IMR-90 (cell line): ENCODE data around the gene SLC19A1. TPM values are rescaled to one million over a fixed set of nuclear protein-coding genes. Genes with fewer than 3 reads are reported as not detected.

ENCODE experiments used
- ATAC-seq: fragments of 200-7000 bp; cut with Tn5 transposase; 2 replicates; pipeline ENCODE4 v1.9.1; 2020; ENCODE audit warnings: low read depth, mild to moderate bottlenecking, moderate library complexity
- BruUV-seq: library from RNA; stranded (reverse); fragments of 400-500 nt; replicated peaks from 2 replicates; lab custom pipeline; 2021; lab: Mats Ljungman, UMichigan
- CTCF ChIA-PET: fragments of 300-600 bp; formaldehyde crosslinking; extraction: SDS; loops from one replicate; lab custom pipeline; 2021; ENCODE audit warnings: antibody characterized with exemption; lab: Yijun Ruan, JAX
- POLR2A ChIA-PET: fragments of 300-600 bp; sonication (Branson Sonifier 250); formaldehyde crosslinking; loops from one replicate; lab custom pipeline; 2022; ENCODE audit warnings: antibody characterized with exemption; ENCODE audit not compliant: unreplicated experiment; lab: Charles Lee
- DNase-seq: peaks from one replicate; pipeline ENCODE4 v3.0.0; 2013
- H2AFZ ChIP-seq: replicated peaks from 2 replicates; pipeline ENCODE3; 2013; ENCODE audit warnings: low read length, mild to moderate bottlenecking; ENCODE audit not compliant: poor library complexity
- H2AK5ac ChIP-seq: 2 replicates; pipeline ENCODE4 v1.6.1; 2013; ENCODE audit warnings: low read depth, low read length, inconsistent platforms
- H2AK9ac ChIP-seq: replicated peaks from 2 replicates; pipeline ENCODE3; 2013; ENCODE audit warnings: mild to moderate bottlenecking, low read depth, low read length, moderate library complexity; ENCODE audit not compliant: poor library complexity
- H2BK120ac ChIP-seq: 2 replicates; pipeline ENCODE4 v1.6.1; 2013; ENCODE audit warnings: low read depth, low read length, inconsistent platforms
- H2BK15ac ChIP-seq: 3 replicates; pipeline ENCODE4 v1.6.1; 2013; ENCODE audit warnings: low read depth, low read length, inconsistent platforms
- H2BK20ac ChIP-seq: 2 replicates; pipeline ENCODE4 v1.6.1; 2013; ENCODE audit warnings: low read depth, mild to moderate bottlenecking, inconsistent platforms, low read length, moderate library complexity
- H2BK5ac ChIP-seq: 2 replicates; pipeline ENCODE4 v1.6.1; 2013; ENCODE audit warnings: mild to moderate bottlenecking, low read depth, low read length, inconsistent platforms; ENCODE audit not compliant: poor library complexity, severe bottlenecking
- H3K14ac ChIP-seq: replicated peaks from 2 replicates; pipeline ENCODE4 v1.6.1; 2013; ENCODE audit warnings: low read depth, low read length, inconsistent platforms
- H3K18ac ChIP-seq: 2 replicates; pipeline ENCODE4 v1.6.1; 2013; ENCODE audit warnings: low read depth, low read length, control low read depth
- H3K23ac ChIP-seq: 2 replicates; pipeline ENCODE4 v1.6.1; 2013; ENCODE audit warnings: low read depth, low read length, inconsistent platforms
- H3K27ac ChIP-seq: 2 replicates; pipeline ENCODE4 v1.5.1; 2013; ENCODE audit warnings: mild to moderate bottlenecking, control low read depth, low read length; ENCODE audit not compliant: insufficient read depth
- H3K27me3 ChIP-seq: 2 replicates; pipeline ENCODE4 v1.6.1; 2013; ENCODE audit warnings: low read length; ENCODE audit not compliant: control insufficient read depth, insufficient read depth
- H3K36me3 ChIP-seq: 2 replicates; pipeline ENCODE4 v1.6.1; 2013; ENCODE audit warnings: low read length, mixed read lengths; ENCODE audit not compliant: control insufficient read depth, insufficient read depth
- H3K4ac ChIP-seq: 2 replicates; pipeline ENCODE4 v1.6.1; 2013; ENCODE audit warnings: low read depth, low read length, inconsistent platforms
- H3K4me1 ChIP-seq: 2 replicates; pipeline ENCODE4 v1.6.1; 2013; ENCODE audit warnings: low read length, mixed read lengths; ENCODE audit not compliant: control insufficient read depth, insufficient read depth
- H3K4me2 ChIP-seq: 2 replicates; pipeline ENCODE4 v1.6.1; 2013; ENCODE audit warnings: low read depth, mild to moderate bottlenecking, control low read depth, low read length, moderate library complexity
- H3K4me3 ChIP-seq: 2 replicates; pipeline ENCODE4 v1.5.1; 2013; ENCODE audit warnings: low read depth, mild to moderate bottlenecking, control low read depth, low read length, moderate library complexity; ENCODE audit not compliant: insufficient read depth
- H3K56ac ChIP-seq: 2 replicates; pipeline ENCODE4 v1.6.1; 2013; ENCODE audit warnings: low read length, inconsistent platforms; ENCODE audit not compliant: insufficient read depth; ENCODE audit errors: extremely low read depth
- H3K79me1 ChIP-seq, 2 experiments: 2 replicates each; pipeline ENCODE4 v1.6.1; 2013; ENCODE audit warnings: low read length in 2 of 2, inconsistent platforms in 1 of 2, low read depth in 1 of 2
- H3K9ac ChIP-seq: 2 replicates; pipeline ENCODE4 v1.6.1; 2013; ENCODE audit warnings: low read depth, low read length, control low read depth
- H3K9me1 ChIP-seq: 2 replicates; pipeline ENCODE4 v1.6.1; 2013; ENCODE audit warnings: low read length, inconsistent platforms; ENCODE audit not compliant: insufficient read depth
- H3K9me3 ChIP-seq: 2 replicates; pipeline ENCODE4 v1.6.1; 2013; ENCODE audit warnings: low read length; ENCODE audit not compliant: control insufficient read depth, insufficient read depth
- H4K20me1 ChIP-seq: 2 replicates; pipeline ENCODE4 v1.6.1; 2013; ENCODE audit warnings: low read length, inconsistent platforms; ENCODE audit not compliant: insufficient read depth
- H4K5ac ChIP-seq: 2 replicates; pipeline ENCODE4 v1.6.1; 2013; ENCODE audit warnings: mild to moderate bottlenecking, low read depth, low read length, control low read depth
- H4K8ac ChIP-seq, 2 experiments: 2 replicates each; pipeline ENCODE4 v1.6.1; 2013; ENCODE audit warnings: low read depth in 2 of 2, low read length in 2 of 2, control low read depth in 1 of 2, inconsistent platforms in 1 of 2
- H4K91ac ChIP-seq: 2 replicates; pipeline ENCODE4 v1.6.1; 2013; ENCODE audit warnings: low read depth, low read length, inconsistent platforms; ENCODE audit not compliant: insufficient read depth
- BHLHE40 ChIP-seq: fragments of 150-350 bp; IDR thresholded peaks from 2 replicates; pipeline ENCODE4 v1.6.1; 2016; ENCODE audit warnings: mild to moderate bottlenecking, low read depth, low read length
- CEBPB ChIP-seq: IDR thresholded peaks from 2 replicates; pipeline ENCODE4 v1.6.1; 2012; ENCODE audit warnings: low read depth, low read length, improper control_type of control experiment
- CTCF ChIP-seq: conservative IDR thresholded peaks from 2 replicates; pipeline ENCODE4 v1.5.1; 2012; ENCODE audit warnings: mild to moderate bottlenecking, low read depth, low read length, improper control_type of control experiment
- MAZ ChIP-seq: IDR thresholded peaks from 2 replicates; pipeline ENCODE4 v1.6.1; 2012; ENCODE audit warnings: low read depth, mild to moderate bottlenecking, low read length, improper control_type of control experiment, moderate library complexity, borderline replicate concordance
- MXI1 ChIP-seq: IDR thresholded peaks from 2 replicates; pipeline ENCODE4 v1.6.1; 2012; ENCODE audit warnings: low read depth, mild to moderate bottlenecking, low read length, moderate library complexity, borderline replicate concordance
- POLR2A ChIP-seq: IDR thresholded peaks from 2 replicates; pipeline ENCODE4 v1.6.1; 2012; ENCODE audit warnings: mild to moderate bottlenecking, low read depth, low read length
- RAD21 ChIP-seq: IDR thresholded peaks from 2 replicates; pipeline ENCODE4 v1.6.1; 2012; ENCODE audit warnings: low read length, improper control_type of control experiment
- RCOR1 ChIP-seq: IDR thresholded peaks from 2 replicates; pipeline ENCODE4 v1.6.1; 2012; ENCODE audit warnings: mild to moderate bottlenecking, low read length, improper control_type of control experiment; ENCODE audit not compliant: insufficient replicate concordance
- RFX5 ChIP-seq: IDR thresholded peaks from 2 replicates; pipeline ENCODE4 v1.8.0; 2012; ENCODE audit warnings: low read depth, mild to moderate bottlenecking, low read length, moderate library complexity
- SMC3 ChIP-seq: fragments of 150-350 bp; IDR thresholded peaks from 2 replicates; pipeline ENCODE4 v1.6.1; 2016; ENCODE audit warnings: low read depth, mild to moderate bottlenecking, antibody characterized with exemption, low read length, moderate library complexity
- USF2 ChIP-seq: fragments of 150-350 bp; IDR thresholded peaks from 2 replicates; pipeline ENCODE4 v1.6.1; 2017; ENCODE audit warnings: mild to moderate bottlenecking, antibody characterized with exemption, low read length, low read depth
- WGBS, 2 experiments: methylation state at CpG; one replicate each; pipeline versions ENCODE4 v1.1.5 to v1.1.7; 2013; ENCODE audit warnings: missing lambda C conversion rate in 2 of 2; ENCODE audit not compliant: insufficient read length in 1 of 2; ENCODE audit errors: extremely low coverage in 2 of 2; 5-methylcytosine and 5-hydroxymethylcytosine counted together
- dilution Hi-C: fragments of 300-500 bp; cut with HindIII; formaldehyde crosslinking; loops from one replicate; pipeline ENCODE4 v1.14.3; 2018; ENCODE audit warnings: low sequenced_read_pairs; ENCODE audit not compliant: unreplicated experiment
- in situ Hi-C: fragments of 300-500 bp; cut with MboI; formaldehyde crosslinking; loops from 3 replicates; pipeline ENCODE4 v1.14.3; 2019; ENCODE audit warnings: low sequenced_read_pairs, inconsistent platforms, mixed read lengths
- intact Hi-C: fragments of 100-400 bp; cut with micrococcal nuclease; formaldehyde crosslinking; loops from 2 replicates; pipeline ENCODE4 v1.10.0; 2022
- polyA plus RNA-seq, 3 experiments: library from polyadenylated mRNA; depleted of rRNA; stranded (reverse); fragments of >200 nt; gene quantifications; 2 replicates each; pipeline ENCODE4 v1.2.3, GENCODE V29; 2012; ENCODE audit warnings: low replicate concordance in 1 of 3
- total RNA-seq: library from RNA; depleted of rRNA; stranded (reverse); fragments of >200 nt; gene quantifications from 2 replicates; pipeline ENCODE4 v1.2.3, GENCODE V29; 2012
- TF ChIP-seq, protein P1 (sequence below): fragments of 150-350 bp; IDR thresholded peaks from 2 replicates; pipeline ENCODE4 v1.6.1; 2016; ENCODE audit warnings: low read depth, mild to moderate bottlenecking, low read length, moderate library complexity, borderline replicate concordance

Gene SLC19A1
- total and polyA plus RNA-seq, 2 of the 4 experiments (the other 2 are of a cell fraction): 2.2 to 16.2 TPM

GRCh38 chr21:45586289-45586858 is 44.1 kb upstream of the SLC19A1 start:
- Histone ChIP-seq H3K36me3 (no peaks in the 10 kb centered on the region), H2AK5ac (no peak overlapping the region), H4K91ac (no peak overlapping the region), H4K5ac (no peak overlapping the region), H2BK5ac (no peak overlapping the region), H3K9me3 (peaks cover 42% of the 10 kb centered on the region), H3K18ac (no peak overlapping the region), H2BK120ac (no peak overlapping the region), H4K20me1 (0 out of 2 replicates have a peak, but pooled peaks cover under 1% of the 10 kb centered on the region), H3K4ac (no peak overlapping the region), H3K14ac (no peak overlapping the region), H2BK20ac (no peak overlapping the region), H3K9ac (no peak overlapping the region), H4K8ac (no peak overlapping the region), H3K79me1 (no peaks in the 10 kb centered on the region), H3K27me3 (peaks cover 38% of the 10 kb centered on the region), H3K56ac (no peak overlapping the region), H3K23ac (no peak overlapping the region), H2BK15ac (no peak overlapping the region), H2AFZ (no peak overlapping the region), H3K9me1 (peaks cover 3% of the 10 kb centered on the region), H3K27ac (no peak overlapping the region), H3K4me2 (no peak overlapping the region), H2AK9ac (no peak overlapping the region), H3K4me1 (no peaks in the 10 kb centered on the region), H3K4me3 (no peak overlapping the region)
- ChIA-PET POLR2A (no interaction called here), CTCF (no interaction called here)
- in situ Hi-C loops: no loop called here
- dilution Hi-C loops: no loop called here
- no peak for TF ChIP-seq RCOR1
- TF ChIP-seq POLR2A: no peak
- no peak for TF ChIP-seq BHLHE40
- TF ChIP-seq MXI1: no peak
- no peak for TF ChIP-seq RAD21
- TF ChIP-seq CTCF: no peak
- TF ChIP-seq MAZ: no peak
- no peak for TF ChIP-seq SMC3
- TF ChIP-seq RFX5: no peak
- TF ChIP-seq, protein P1, sequence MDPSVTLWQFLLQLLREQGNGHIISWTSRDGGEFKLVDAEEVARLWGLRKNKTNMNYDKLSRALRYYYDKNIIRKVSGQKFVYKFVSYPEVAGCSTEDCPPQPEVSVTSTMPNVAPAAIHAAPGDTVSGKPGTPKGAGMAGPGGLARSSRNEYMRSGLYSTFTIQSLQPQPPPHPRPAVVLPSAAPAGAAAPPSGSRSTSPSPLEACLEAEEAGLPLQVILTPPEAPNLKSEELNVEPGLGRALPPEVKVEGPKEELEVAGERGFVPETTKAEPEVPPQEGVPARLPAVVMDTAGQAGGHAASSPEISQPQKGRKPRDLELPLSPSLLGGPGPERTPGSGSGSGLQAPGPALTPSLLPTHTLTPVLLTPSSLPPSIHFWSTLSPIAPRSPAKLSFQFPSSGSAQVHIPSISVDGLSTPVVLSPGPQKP: no peak
- no peak for TF ChIP-seq USF2
- TF ChIP-seq CEBPB: no peak
- 36% methylated on average over 2 of the region's 5 CpGs; no CpG with 5 or more reads in 1 of the 2 experiments for WGBS, 2 experiments
- no peak for ATAC-seq
- intact Hi-C loops: no loop called here
- DNase-seq: no peak
- BruUV-seq: no TSS peak
